ENCODE data around the gene BICRA. TPM values are rescaled to one million over a fixed set of nuclear protein-coding genes. Genes with fewer than 3 reads are reported as not detected.
"Not testable (repeated sequence)": the region's sequence is repeated elsewhere in the genome, so short reads cannot be mapped to it uniquely, and the experiment has no call there.

BICRA gene
- total and polyA plus RNA-seq, 9 of the 15 experiments (the other 6 are each of a cell fraction or from before 2014, with no cell fraction given) = 0.01 to 8.8 (median 1.2) TPM

GRCh38 chr19:47714339-47714738, 105.4 kb downstream of the BICRA start:
- Histone ChIP-seq H3K27me3 (ENCODE audit: control insufficient read depth in 2 of 2, insufficient read depth in 2 of 2, low read length in 2 of 2) (no peaks in the 10 kb centered on the region), H3K4me3 (peak overlapping the region; percentile 83), H3K9me1 (ENCODE audit: control insufficient read depth, insufficient read depth, low read length) (no peaks in the 10 kb centered on the region), H3K4me1 (replicated peaks in 1 of 2; ENCODE audit: control insufficient read depth in 2 of 2, insufficient read depth in 2 of 2, low read length in 2 of 2) (peaks cover 13 to 32% of the 10 kb centered on the region in 2 experiments), H3K4me2 (ENCODE audit: insufficient read depth, low read length) (peak overlapping the region; percentile 86), H3K27ac (ENCODE audit: extremely low read depth, low read depth, low read length) (peak overlapping the region; percentile 40; the same call in 2 of the 3 replicates), H2AFZ (ENCODE audit: low read depth, low read length) (no peak overlapping the region), H3K36me3 (ENCODE audit: control insufficient read depth, insufficient read depth, low read length) (peaks cover 17% of the 10 kb centered on the region; the same call in 2 of the 3 replicates), H3K9ac (ENCODE audit: insufficient read depth in 1 of 2, low read depth in 2 of 2, low read length in 2 of 2) (peak overlapping the region; percentile 6 to 69; a peak in 3 of 4 replicates), H4K20me1 (replicated peaks; ENCODE audit: control insufficient read depth, insufficient read depth, low read length) (no peaks in the 10 kb centered on the region), H3K79me2 (ENCODE audit: control insufficient read depth, insufficient read depth, low read length) (peaks cover 23% of the 10 kb centered on the region), H3K9me3 (replicated peaks; ENCODE audit: control insufficient read depth, insufficient read depth, low read depth, low read length) (no peaks in the 10 kb centered on the region)
- 11% methylated on average over 4 of the region's 4 CpGs for WGBS (ENCODE audit: insufficient coverage, low coverage, missing lambda C conversion rate)
- intact Hi-C loops (cut with micrococcal nuclease) (no loop called here), in situ Hi-C loops (cut with MboI) (loop anchor here (5.0 kb wide), 1 partner anchor 73 kb away; no protein-coding TSS in a partner anchor)
- DNase-seq (ENCODE audit: extremely low read depth in 1 of 4, low spot score in 3 of 4) (no peak), FAIRE-seq (peak; percentile 72), ATAC-seq (peak; percentile 10; the same call in 1 of the 3 replicates)
- POLR2A ChIA-PET = interaction anchor here (0.6 to 1.6 kb wide), 5 partner anchors 14 to 583 kb away, joined by 3 to 4 read pairs (median 3); no protein-coding TSS in a partner anchor
- CTCF ChIA-PET (ENCODE audit: low intra/inter-chr PET ratio) = interaction anchor here (0.9 to 2.9 kb wide), 2 partner anchors 29 to 59 kb away, joined by 3 to 37 read pairs; no protein-coding TSS in a partner anchor
- TSS peak; percentile 58 for BruUV-seq (replicated peaks)
- no peak for TF ChIP-seq ZNF280B (CRISPR knock-in tag; IDR thresholded peaks at IDR 0.05)
- TF ChIP-seq DDX20 (tag; IDR thresholded peaks at IDR 0.05; ENCODE audit: low read depth) = no peak
- TF ChIP-seq MEIS2 (IDR thresholded peaks at IDR 0.05; ENCODE audit: partially characterized antibody) = peak; percentile 49
- TF ChIP-seq ZFP36 (IDR thresholded peaks at IDR 0.05; ENCODE audit: low read depth, low read length, partially characterized antibody) = no peak

- H3K4me3 ChIP-seq = peak overlapping the region; percentile 83; the same call in 1 of the 2 replicates
- not testable (repeated sequence) for BruUV-seq (replicated peaks); FAIRE-seq
Measured at GRCh38 chr19:47714855-47715254, 105.9 kb downstream of the BICRA start.

More at GRCh38 chr19:47714855-47715254, 105.9 kb downstream of the BICRA start:
- H3K9me3 ChIP-seq (replicated peaks; ENCODE audit: control insufficient read depth, insufficient read depth, low read depth, low read length); H3K27me3 ChIP-seq (ENCODE audit: control insufficient read depth in 2 of 2, insufficient read depth in 2 of 2, low read length in 2 of 2); H3K9ac ChIP-seq (ENCODE audit: insufficient read depth in 1 of 2, low read depth in 2 of 2, low read length in 2 of 2); DNase-seq (ENCODE audit: extremely low read depth in 1 of 4, low spot score in 3 of 4); H3K27ac ChIP-seq (ENCODE audit: extremely low read depth, low read depth, low read length); H2AFZ ChIP-seq (ENCODE audit: low read depth, low read length); ATAC-seq; intact Hi-C loops (cut with micrococcal nuclease); CTCF ChIA-PET (ENCODE audit: low intra/inter-chr PET ratio); H4K20me1 ChIP-seq (replicated peaks; ENCODE audit: control insufficient read depth, insufficient read depth, low read length); H3K9me1 ChIP-seq (ENCODE audit: control insufficient read depth, insufficient read depth, low read length): not testable (repeated sequence)
- Histone ChIP-seq H3K79me2 (ENCODE audit: control insufficient read depth, insufficient read depth, low read length) (peaks cover 23% of the 10 kb centered on the region), H3K4me2 (ENCODE audit: insufficient read depth, low read length) (peak overlapping the region; percentile 32), H3K4me1 (replicated peaks in 1 of 2; ENCODE audit: control insufficient read depth in 2 of 2, insufficient read depth in 2 of 2, low read length in 2 of 2) (peaks cover 13 to 37% of the 10 kb centered on the region in 2 experiments), H3K36me3 (ENCODE audit: control insufficient read depth, insufficient read depth, low read length) (peaks cover 18% of the 10 kb centered on the region; the same call in 2 of the 3 replicates)
- POLR2A ChIA-PET = interaction anchor here (0.8 to 1.1 kb wide), 3 partner anchors 15 to 583 kb away, joined by 3 read pairs; no protein-coding TSS in a partner anchor
- in situ Hi-C loops (cut with MboI) = loop anchor here (5.0 kb wide), 1 partner anchor 72 kb away; no protein-coding TSS in a partner anchor

Measured in K562 (cell line).